Renal cortical epithelial cell (primary cell): ENCODE data around the gene MAGEB6. TPM values are rescaled to one million over a fixed set of nuclear protein-coding genes. Genes with fewer than 3 reads are reported as not detected.
"Not testable (repeated sequence)": the region's sequence is repeated elsewhere in the genome, so short reads cannot be mapped to it uniquely, and the experiment has no call there.

ENCODE experiments used
- DNase-seq: peaks from one replicate; pipeline ENCODE4 v3.0.0-alpha.2; 2011; ENCODE audit warnings: low read depth
- total RNA-seq: library from RNA; depleted of rRNA; stranded (reverse); fragments of >200 nt; gene quantifications from 2 replicates; pipeline ENCODE4 v1.2.3, GENCODE V29; 2014

Gene MAGEB6
- not detected in 2 replicates for total RNA-seq

GRCh38 chrX:26192204-26192603 is at the start of gene MAGEB6:
Gene MAGEB6, plus strand, starts transcription at chrX:26192440. Its CDS starts 1,407 bp downstream, at chrX:26193847.
- DNase-seq, result no peak

GRCh38 chrX:26146024-26146423 is 46.2 kb upstream of the MAGEB6 start:
- DNase-seq, result no peak

GRCh38 chrX:26160301-26160700 is 31.9 kb upstream of the MAGEB6 start, which contains the start of gene MAGEB6B:
Gene MAGEB6B, plus strand, starts transcription at chrX:26160601. Its CDS starts 0 bp downstream, at chrX:26160601.
- DNase-seq, result no peak

GRCh38 chrX:26203561-26203960 is 11.3 kb downstream of the MAGEB6 start:
- DNase-seq, result no peak

GRCh38 chrX:26204717-26205116 is 12.5 kb downstream of the MAGEB6 start:
- not testable (repeated sequence) for DNase-seq

- peak; percentile 4 for DNase-seq
These were observed 15.8 kb downstream of the MAGEB6 start for GRCh38 chrX:26208012-26208411.

- DNase-seq, result no peak
These were observed 23.6 kb downstream of the MAGEB6 start, which contains the start of gene MAGEB5 for GRCh38 chrX:26215869-26216268. Gene MAGEB5, plus strand, starts transcription at chrX:26216169. Its CDS starts 1,133 bp downstream, at chrX:26217302.

GRCh38 chrX:26219351-26219750 is 27.1 kb downstream of the MAGEB6 start:
- DNase-seq, result no peak

GRCh38 chrX:26234177-26234576 is 41.9 kb downstream of the MAGEB6 start:
- DNase-seq, result no peak

Other genes starting within 250 kb of the MAGEB6 start
- gene MAGEB18, start 54.1 kb upstream of the MAGEB6 start, total RNA-seq, result not detected in 2 replicates
- gene MAGEB6B, start 31.8 kb upstream of the MAGEB6 start, total RNA-seq, result not detected in 2 replicates
- not detected in 2 replicates for gene MAGEB5, start 23.7 kb downstream of the MAGEB6 start, total RNA-seq